ENCODE results near the gene TMEM87B. TPM values are rescaled to one million over a fixed set of nuclear protein-coding genes. Genes with fewer than 3 reads are reported as not detected.

Gene TMEM87B
- total RNA-seq, 3 donors from 2014 or later, result 10.0 to 10.7 (median 10.0) TPM

- Mint-ChIP-seq H3K36me3 (ENCODE audit: insufficient read depth) (no peaks in the 10 kb centered on the region), H3K27me3 (ENCODE audit: low read depth) (peaks cover 8% of the 10 kb centered on the region), H3K4me1 (ENCODE audit: low read depth) (no peaks in the 10 kb centered on the region), H3K9me3 (peaks cover 4% of the 10 kb centered on the region), H3K4me3 (no peak overlapping the region)
- DNase-seq (no peak), ATAC-seq (no peak)
These were observed 8.8 kb upstream of the TMEM87B start for GRCh38 chr2:112046231-112046630.

GRCh38 chr2:112047537-112048235, 7.4 kb upstream of the TMEM87B start:
- Mint-ChIP-seq H3K4me1 (ENCODE audit: low read depth) (no peaks in the 10 kb centered on the region), H3K36me3 (ENCODE audit: insufficient read depth) (no peaks in the 10 kb centered on the region), H3K27me3 (ENCODE audit: low read depth) (peaks cover 8% of the 10 kb centered on the region), H3K9me3 (peaks cover 4% of the 10 kb centered on the region), H3K4me3 (no peak overlapping the region)
- ATAC-seq, result no peak
- no peak for DNase-seq

GRCh38 chr2:112048236-112048592, 6.9 kb upstream of the TMEM87B start:
- ATAC-seq (no peak), DNase-seq (no peak)
- peaks cover 4% of the 10 kb centered on the region for H3K9me3 Mint-ChIP-seq
- no peaks in the 10 kb centered on the region for H3K36me3 Mint-ChIP-seq (ENCODE audit: insufficient read depth)
- H3K4me3 Mint-ChIP-seq, result no peak overlapping the region
- peaks cover under 1% of the 10 kb centered on the region for H3K4me1 Mint-ChIP-seq (ENCODE audit: low read depth)
- H3K27me3 Mint-ChIP-seq (ENCODE audit: low read depth), result peaks cover 8% of the 10 kb centered on the region

- H3K9me3 Mint-ChIP-seq, result peaks cover 4% of the 10 kb centered on the region
- DNase-seq (no peak), ATAC-seq (peak in 1 of 2 donors; percentile 46)
- H3K4me3 Mint-ChIP-seq, result no peak overlapping the region
- peaks cover 7% of the 10 kb centered on the region for H3K4me1 Mint-ChIP-seq (ENCODE audit: low read depth)
- H3K27me3 Mint-ChIP-seq (ENCODE audit: low read depth), result peaks cover 8% of the 10 kb centered on the region
- no peaks in the 10 kb centered on the region for H3K36me3 Mint-ChIP-seq (ENCODE audit: insufficient read depth)
These were observed 6.2 kb upstream of the TMEM87B start for GRCh38 chr2:112048887-112049286.

GRCh38 chr2:112050316-112050715, 4.8 kb upstream of the TMEM87B start:
- ATAC-seq, result no peak
- peaks cover 1% of the 10 kb centered on the region for H3K9me3 Mint-ChIP-seq
- H3K4me1 Mint-ChIP-seq (ENCODE audit: low read depth), result peaks cover 9% of the 10 kb centered on the region

GRCh38 chr2:112053917-112054846, 887 bp upstream of the TMEM87B start:
- peaks cover 38% of the 10 kb centered on the region for H3K4me1 Mint-ChIP-seq (ENCODE audit: low read depth)
- DNase-seq, result peak; percentile 98
- peak overlapping the region; percentile 93 for H3K4me3 Mint-ChIP-seq
- peaks cover 9% of the 10 kb centered on the region for H3K36me3 Mint-ChIP-seq (ENCODE audit: insufficient read depth)
- peak; percentile 73 for ATAC-seq
- no peaks in the 10 kb centered on the region for H3K9me3 Mint-ChIP-seq
- H3K27me3 Mint-ChIP-seq (ENCODE audit: low read depth), result no peaks in the 10 kb centered on the region

More at GRCh38 chr2:112050316-112050715, 4.8 kb upstream of the TMEM87B start:
- H3K27me3 Mint-ChIP-seq (ENCODE audit: low read depth), result peaks cover 8% of the 10 kb centered on the region
- no peak overlapping the region for H3K4me3 Mint-ChIP-seq
- no peaks in the 10 kb centered on the region for H3K36me3 Mint-ChIP-seq (ENCODE audit: insufficient read depth)
- DNase-seq, result no peak

- ATAC-seq, result no peak
- Mint-ChIP-seq H3K4me3 (peak overlapping the region; percentile 88), H3K9me3 (no peaks in the 10 kb centered on the region), H3K36me3 (ENCODE audit: insufficient read depth) (peaks cover 12% of the 10 kb centered on the region), H3K4me1 (ENCODE audit: low read depth) (peaks cover 41% of the 10 kb centered on the region), H3K27me3 (ENCODE audit: low read depth) (no peaks in the 10 kb centered on the region)
- no peak for DNase-seq
These were observed 909 bp downstream of the TMEM87B start for GRCh38 chr2:112055730-112056625.

GRCh38 chr2:112056626-112056987, 1.5 kb downstream of the TMEM87B start:
- H3K9me3 Mint-ChIP-seq, result no peaks in the 10 kb centered on the region
- peak overlapping the region; percentile 88 for H3K4me3 Mint-ChIP-seq
- ATAC-seq (no peak), DNase-seq (no peak)
- H3K27me3 Mint-ChIP-seq (ENCODE audit: low read depth), result no peaks in the 10 kb centered on the region
- H3K36me3 Mint-ChIP-seq (ENCODE audit: insufficient read depth), result peaks cover 16% of the 10 kb centered on the region
- peaks cover 45% of the 10 kb centered on the region for H3K4me1 Mint-ChIP-seq (ENCODE audit: low read depth)

- Mint-ChIP-seq H3K4me1 (ENCODE audit: low read depth) (peaks cover 57% of the 10 kb centered on the region), H3K4me3 (no peak overlapping the region), H3K27me3 (ENCODE audit: low read depth) (no peaks in the 10 kb centered on the region), H3K36me3 (ENCODE audit: insufficient read depth) (peaks cover 40% of the 10 kb centered on the region), H3K9me3 (no peaks in the 10 kb centered on the region)
- no peak for ATAC-seq
- DNase-seq, result no peak
These were observed 4.6 kb downstream of the TMEM87B start for GRCh38 chr2:112059671-112060070.

- Mint-ChIP-seq H3K4me1 (ENCODE audit: low read depth) (peaks cover 61% of the 10 kb centered on the region), H3K27me3 (ENCODE audit: low read depth) (no peaks in the 10 kb centered on the region), H3K4me3 (no peak overlapping the region), H3K9me3 (no peaks in the 10 kb centered on the region), H3K36me3 (ENCODE audit: insufficient read depth) (peaks cover 51% of the 10 kb centered on the region)
- ATAC-seq (no peak), DNase-seq (no peak)
These were observed 6.2 kb downstream of the TMEM87B start for GRCh38 chr2:112061299-112061698.

- peaks cover 52% of the 10 kb centered on the region for H3K36me3 Mint-ChIP-seq (ENCODE audit: insufficient read depth)
- H3K4me3 Mint-ChIP-seq, result no peak overlapping the region
- ATAC-seq (peak; percentile 32 to 65), DNase-seq (no peak)
- no peaks in the 10 kb centered on the region for H3K27me3 Mint-ChIP-seq (ENCODE audit: low read depth)
- H3K4me1 Mint-ChIP-seq (ENCODE audit: low read depth), result peaks cover 57% of the 10 kb centered on the region
- H3K9me3 Mint-ChIP-seq, result no peaks in the 10 kb centered on the region
These were observed 6.8 kb downstream of the TMEM87B start for GRCh38 chr2:112061840-112062239.

GRCh38 chr2:112062894-112063293, 7.8 kb downstream of the TMEM87B start:
- Mint-ChIP-seq H3K9me3 (no peaks in the 10 kb centered on the region), H3K4me3 (no peak overlapping the region), H3K27me3 (ENCODE audit: low read depth) (no peaks in the 10 kb centered on the region), H3K4me1 (ENCODE audit: low read depth) (peaks cover 51% of the 10 kb centered on the region), H3K36me3 (ENCODE audit: insufficient read depth) (peaks cover 60% of the 10 kb centered on the region)
- no peak for DNase-seq
- ATAC-seq, result peak; percentile 45 to 56

GRCh38 chr2:112065486-112065885, 10.4 kb downstream of the TMEM87B start:
- H3K27me3 Mint-ChIP-seq (ENCODE audit: low read depth), result no peaks in the 10 kb centered on the region
- H3K4me1 Mint-ChIP-seq (ENCODE audit: low read depth), result peaks cover 39% of the 10 kb centered on the region

GRCh38 chr2:112065966-112066365, 10.9 kb downstream of the TMEM87B start:
- H3K4me1 Mint-ChIP-seq (ENCODE audit: low read depth), result peaks cover 39% of the 10 kb centered on the region
- DNase-seq (no peak), ATAC-seq (peak; percentile 55 to 72)
- H3K9me3 Mint-ChIP-seq, result peaks cover 4% of the 10 kb centered on the region
- no peaks in the 10 kb centered on the region for H3K27me3 Mint-ChIP-seq (ENCODE audit: low read depth)
- H3K36me3 Mint-ChIP-seq (ENCODE audit: insufficient read depth), result peaks cover 54% of the 10 kb centered on the region
- no peak overlapping the region for H3K4me3 Mint-ChIP-seq

More at GRCh38 chr2:112065486-112065885, 10.4 kb downstream of the TMEM87B start:
- Mint-ChIP-seq H3K9me3 (peaks cover 4% of the 10 kb centered on the region), H3K4me3 (no peak overlapping the region), H3K36me3 (ENCODE audit: insufficient read depth) (peaks cover 54% of the 10 kb centered on the region)
- ATAC-seq (no peak), DNase-seq (no peak)

Measured in activated T-cell treated with anti-CD3 and anti-CD28 coated beads, Interleukin-2, amount 50 U/mL, for 4 hours (primary cell).